Loucy (cell line): Measurements from ENCODE around the gene NDUFAF8.

Experiments
- H2AFZ ChIP-seq: fragments of 200-600 bp; sonication (generic); 2 replicates; pipeline ENCODE4 v1.6.0; 2016; ENCODE audit warnings: antibody characterized with exemption, mild to moderate bottlenecking, low read length, moderate library complexity
- H3F3A ChIP-seq: fragments of 200-600 bp; 2 replicates; pipeline ENCODE4 v1.6.0; 2016; ENCODE audit warnings: antibody characterized with exemption, low read depth, mild to moderate bottlenecking
- H3K27me3 ChIP-seq: fragments of 200-600 bp; sonication (generic); 2 replicates; pipeline ENCODE4 v1.6.1; 2014; ENCODE audit warnings: low read length, mild to moderate bottlenecking; ENCODE audit not compliant: insufficient read depth, poor library complexity, severe bottlenecking
- H3K36me3 ChIP-seq: fragments of 200-600 bp; sonication (generic); 2 replicates; pipeline ENCODE4 v1.6.1; 2016; ENCODE audit warnings: low read length; ENCODE audit not compliant: insufficient read depth
- H3K4me1 ChIP-seq: fragments of 200-600 bp; sonication (generic); 2 replicates; pipeline ENCODE4 v1.5.1; 2014; ENCODE audit warnings: low read length, mild to moderate bottlenecking; ENCODE audit not compliant: insufficient read depth, poor library complexity, severe bottlenecking
- H3K4me2 ChIP-seq: fragments of 200-600 bp; sonication (generic); 2 replicates; pipeline ENCODE4 v1.6.0; 2014; ENCODE audit warnings: antibody characterized with exemption, low read length, low read depth, mild to moderate bottlenecking; ENCODE audit not compliant: poor library complexity, severe bottlenecking
- H3K4me3 ChIP-seq: fragments of 200-600 bp; sonication (generic); 2 replicates; pipeline ENCODE4 v1.5.1; 2014; ENCODE audit warnings: low read length, mild to moderate bottlenecking, mixed read lengths; ENCODE audit not compliant: poor library complexity, severe bottlenecking
- H3K79me2 ChIP-seq: fragments of 200-600 bp; sonication (generic); 2 replicates; pipeline ENCODE4 v1.6.1; 2014; ENCODE audit warnings: low read length; ENCODE audit not compliant: insufficient read depth
- H3K9ac ChIP-seq: fragments of 200-600 bp; sonication (generic); 2 replicates; pipeline ENCODE4 v1.6.0; 2014; ENCODE audit warnings: mild to moderate bottlenecking, low read depth, low read length, moderate library complexity; ENCODE audit not compliant: poor library complexity, severe bottlenecking
- H3K9me2 ChIP-seq: fragments of 200-600 bp; sonication (generic); replicated peaks from 2 replicates; pipeline ENCODE4 v1.6.1; 2016; ENCODE audit warnings: low read depth, low read length, mixed read lengths
- H3K9me3 ChIP-seq: fragments of 200-600 bp; sonication (generic); 2 replicates; pipeline ENCODE4 v1.6.1; 2014; ENCODE audit warnings: mild to moderate bottlenecking, antibody characterized with exemption, low read length, low read depth; ENCODE audit not compliant: insufficient read depth
- H4K20me1 ChIP-seq: fragments of 200-600 bp; sonication (generic); 2 replicates; pipeline ENCODE4 v1.6.0; 2014; ENCODE audit warnings: antibody characterized with exemption, low read length, mild to moderate bottlenecking; ENCODE audit not compliant: insufficient read depth, poor library complexity, severe bottlenecking
- CTCF ChIP-seq: fragments of 200-600 bp; sonication (generic); conservative IDR thresholded peaks from 2 replicates; pipeline ENCODE4 v1.5.1; 2014; ENCODE audit warnings: mild to moderate bottlenecking, antibody characterized with exemption, low read length
- EZH2phosphoT487 ChIP-seq: fragments of 200-600 bp; IDR thresholded peaks from 2 replicates; pipeline ENCODE4 v1.6.1; 2018; ENCODE audit warnings: antibody characterized with exemption, mild to moderate bottlenecking, moderate library complexity, borderline replicate concordance

NDUFAF8 gene

DNA sequence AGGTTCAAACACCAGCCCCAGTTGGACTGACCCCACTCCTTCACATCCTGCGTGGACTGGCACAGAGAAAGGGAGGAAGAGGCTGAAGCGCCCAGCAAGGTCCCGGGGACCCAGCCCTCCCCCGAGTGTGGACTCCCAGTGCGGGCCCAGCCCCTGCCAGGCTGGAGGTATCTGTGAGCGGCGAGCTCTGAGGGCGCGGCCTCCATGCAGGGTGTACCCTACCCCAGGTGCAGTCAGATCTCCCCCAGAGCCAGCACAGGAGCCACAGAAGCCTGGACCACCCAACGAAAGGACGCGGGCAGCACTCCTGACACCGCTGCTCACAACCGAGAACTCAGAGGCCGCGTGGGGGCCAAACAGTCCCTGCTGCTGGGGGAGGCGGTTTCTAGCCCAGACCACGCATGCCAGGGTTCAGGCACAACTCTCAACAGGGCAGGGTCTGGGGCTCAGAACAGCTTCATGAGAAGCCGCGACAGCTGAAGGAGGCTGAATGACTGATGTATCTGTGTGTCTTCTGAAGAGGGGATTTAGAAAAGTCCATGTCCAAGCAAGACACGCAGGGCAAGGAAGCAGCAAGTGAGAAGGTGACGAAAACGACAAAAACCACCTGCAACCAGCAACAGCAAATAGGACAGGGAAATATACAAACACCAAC, 47.5 kb downstream of the NDUFAF8 start:
- Histone ChIP-seq H2AFZ (no peak overlapping the region), H3K9ac (peak overlapping the region; percentile 95), H3K4me1 (peaks cover 23% of the 10 kb centered on the region), H3K9me2 (no peaks in the 10 kb centered on the region), H3F3A (0 out of 2 replicates have a peak, but pooled peaks cover 5% of the 10 kb centered on the region), H3K4me3 (peak overlapping the region; percentile 81), H3K36me3 (no peaks in the 10 kb centered on the region), H3K79me2 (peaks cover 87% of the 10 kb centered on the region), H3K27me3 (no peaks in the 10 kb centered on the region), H3K9me3 (no peaks in the 10 kb centered on the region), H4K20me1 (no peaks in the 10 kb centered on the region), H3K4me2 (peak overlapping the region; percentile 84)
- TF ChIP-seq EZH2phosphoT487 (no peak), CTCF (no peak)

GRCh38 chr17:81287152-81287551, 48.0 kb downstream of the NDUFAF8 start:
- H3K9me2 ChIP-seq: no peaks in the 10 kb centered on the region
- 0 out of 2 replicates have a peak, but pooled peaks cover 5% of the 10 kb centered on the region for H3F3A ChIP-seq
- H3K79me2 ChIP-seq: peaks cover 82% of the 10 kb centered on the region
- TF ChIP-seq CTCF (no peak), EZH2phosphoT487 (no peak)
- H3K9me3 ChIP-seq: no peaks in the 10 kb centered on the region
- H3K4me1 ChIP-seq: peaks cover 24% of the 10 kb centered on the region
- no peaks in the 10 kb centered on the region for H3K27me3 ChIP-seq
- no peak overlapping the region for H3K4me2 ChIP-seq
- no peaks in the 10 kb centered on the region for H3K36me3 ChIP-seq
- no peak overlapping the region for H3K4me3 ChIP-seq
- no peaks in the 10 kb centered on the region for H4K20me1 ChIP-seq
- peak overlapping the region; percentile 95 for H3K9ac ChIP-seq
- H2AFZ ChIP-seq: no peak overlapping the region

DNA sequence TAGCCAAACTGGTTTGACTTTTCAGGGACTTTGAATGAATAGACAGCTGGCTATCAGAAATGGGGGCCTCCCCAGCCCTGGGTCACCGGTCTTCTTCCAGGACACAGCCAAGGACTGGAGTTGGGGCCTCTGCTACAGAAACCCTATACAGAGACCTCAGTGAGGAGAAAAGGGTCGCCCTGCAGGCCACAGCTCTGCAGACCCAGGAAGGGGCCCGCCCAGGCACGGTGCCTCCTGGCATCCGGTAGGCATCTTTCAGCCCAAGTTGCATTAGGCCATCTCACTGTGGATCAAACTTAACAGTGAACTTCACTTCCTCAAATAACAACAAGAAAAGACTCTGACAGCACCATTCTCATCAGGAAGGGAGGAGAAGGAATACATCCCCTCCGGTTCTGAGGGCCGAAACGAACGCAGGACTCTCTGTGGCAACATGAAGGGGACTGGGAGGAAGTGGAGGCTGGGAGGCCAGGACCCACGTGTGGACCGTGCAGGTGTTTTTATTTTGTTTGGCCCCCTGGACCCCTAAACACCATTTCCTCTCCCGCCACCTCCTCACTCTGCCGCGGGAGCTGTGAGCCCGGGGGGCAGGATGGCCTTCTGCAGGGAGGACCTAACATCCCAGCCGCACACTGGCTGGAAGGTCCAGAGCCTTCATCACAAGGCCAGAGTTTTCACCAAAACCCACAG, 48.8 kb downstream of the NDUFAF8 start:
- TF ChIP-seq EZH2phosphoT487 (no peak), CTCF (no peak)
- Histone ChIP-seq H3F3A (0 out of 2 replicates have a peak, but pooled peaks cover 5% of the 10 kb centered on the region), H3K4me1 (peaks cover 24% of the 10 kb centered on the region), H3K4me2 (no peak overlapping the region), H4K20me1 (no peaks in the 10 kb centered on the region), H3K79me2 (peaks cover 79% of the 10 kb centered on the region), H2AFZ (no peak overlapping the region), H3K27me3 (no peaks in the 10 kb centered on the region), H3K9me3 (no peaks in the 10 kb centered on the region), H3K4me3 (no peak overlapping the region), H3K9me2 (no peaks in the 10 kb centered on the region), H3K36me3 (no peaks in the 10 kb centered on the region), H3K9ac (peak overlapping the region; percentile 12)
